ENCODE measurements around the gene TAP1.

Gene TAP1

GRCh38 chr6:32849126-32849525 lies 4.4 kb downstream of the TAP1 start:
- Histone ChIP-seq H3K4me1 (no peaks in the 10 kb centered on the region), H3K9me3 (no peaks in the 10 kb centered on the region), H3K36me3 (no peaks in the 10 kb centered on the region), H3K4me3 (ENCODE audit: low read depth, low read length) (no peak overlapping the region), H3K27me3 (peaks cover 87% of the 10 kb centered on the region)
- TF ChIP-seq CTCF (IDR thresholded peaks at IDR 0.05; ENCODE audit: low read depth, low read length): no peak
- DNase-seq: no peak

GRCh38 chr6:32847795-32848194 lies 5.7 kb downstream of the TAP1 start:
- Histone ChIP-seq H3K4me1 (no peaks in the 10 kb centered on the region), H3K4me3 (ENCODE audit: low read depth, low read length) (no peak overlapping the region), H3K36me3 (no peaks in the 10 kb centered on the region), H3K27me3 (peaks cover 87% of the 10 kb centered on the region), H3K9me3 (no peaks in the 10 kb centered on the region)
- no peak for TF ChIP-seq CTCF (IDR thresholded peaks at IDR 0.05; ENCODE audit: low read depth, low read length)
- no peak for DNase-seq

GRCh38 chr6:32847004-32847403 lies 6.5 kb downstream of the TAP1 start:
- H3K4me3 ChIP-seq (ENCODE audit: low read depth, low read length): no peak overlapping the region
- H3K4me1 ChIP-seq: no peaks in the 10 kb centered on the region
- TF ChIP-seq CTCF (IDR thresholded peaks at IDR 0.05; ENCODE audit: low read depth, low read length): no peak
- no peak for DNase-seq
- no peaks in the 10 kb centered on the region for H3K9me3 ChIP-seq
- H3K27me3 ChIP-seq: peaks cover 80% of the 10 kb centered on the region
- H3K36me3 ChIP-seq: no peaks in the 10 kb centered on the region

GRCh38 chr6:32845384-32845884 lies 8.1 kb downstream of the TAP1 start:
- TF ChIP-seq CTCF (IDR thresholded peaks at IDR 0.05; ENCODE audit: low read depth, low read length): no peak
- no peak for DNase-seq
- H3K4me1 ChIP-seq: no peaks in the 10 kb centered on the region
- no peak overlapping the region for H3K4me3 ChIP-seq (ENCODE audit: low read depth, low read length)
- H3K36me3 ChIP-seq: no peaks in the 10 kb centered on the region
- H3K9me3 ChIP-seq: no peaks in the 10 kb centered on the region
- H3K27me3 ChIP-seq: peaks cover 64% of the 10 kb centered on the region

- DNase-seq: no peak
- Histone ChIP-seq H3K4me3 (ENCODE audit: low read depth, low read length) (peak overlapping the region; percentile 75), H3K9me3 (no peaks in the 10 kb centered on the region), H3K4me1 (no peaks in the 10 kb centered on the region), H3K27me3 (peaks cover 59% of the 10 kb centered on the region), H3K36me3 (no peaks in the 10 kb centered on the region)
- no peak for TF ChIP-seq CTCF (IDR thresholded peaks at IDR 0.05; ENCODE audit: low read depth, low read length)
Measured at GRCh38 chr6:32844839-32845383, 8.6 kb downstream of the TAP1 start.

- Histone ChIP-seq H3K9me3 (no peaks in the 10 kb centered on the region), H3K4me1 (no peaks in the 10 kb centered on the region), H3K27me3 (peaks cover 56% of the 10 kb centered on the region), H3K4me3 (ENCODE audit: low read depth, low read length) (peak within 1 kb of the TSS; percentile 75), H3K36me3 (no peaks in the 10 kb centered on the region)
- peak; percentile 88 for DNase-seq
- TF ChIP-seq CTCF (IDR thresholded peaks at IDR 0.05; ENCODE audit: low read depth, low read length): peak; percentile 38
Measured at GRCh38 chr6:32843979-32844838, 9.3 kb downstream of the TAP1 start, which contains the start of gene PSMB8. Gene PSMB8, minus strand, starts transcription at chr6:32844047. Its CDS starts 51 bp downstream, at chr6:32843996.
